Gastroesophageal sphincter (tissue), 4 donors: Measurements from ENCODE around the gene HOXC6. TPM values are rescaled to one million over a fixed set of nuclear protein-coding genes. Genes with fewer than 3 reads are reported as not detected.

ENCODE experiments used
- ATAC-seq: fragments of 150-250 bp; one replicate; pipeline ENCODE4 v1.9.1; 2016; ENCODE audit warnings: mild to moderate bottlenecking, moderate library complexity
- H3K27ac ChIP-seq, 4 donors: fragments of 200-600 bp; sonication (generic) in 3 of 4; 1 replicate in 3 of 4; 2 replicates in 1 of 4; pipeline ENCODE4 v1.5.1; 2016 to 2019
- H3K27me3 ChIP-seq: fragments of 200-600 bp; sonication (generic); one replicate; pipeline ENCODE4 v1.5.1; 2019
- H3K36me3 ChIP-seq, 2 donors: fragments of 200-600 bp; sonication (generic); one replicate each; pipeline ENCODE4 v1.5.1; 2019; ENCODE audit warnings: control low read depth in 1 of 2
- H3K4me1 ChIP-seq, 3 donors: fragments of 200-600 bp; sonication (generic); 1 replicate in 2 of 3; 2 replicates in 1 of 3; pipeline ENCODE4 v1.5.1; 2016 to 2019; ENCODE audit warnings: control low read depth in 2 of 3
- H3K4me3 ChIP-seq, 2 donors: fragments of 200-600 bp; sonication (generic); one replicate each; pipeline ENCODE4 v1.5.1; 2019; ENCODE audit warnings: mild to moderate bottlenecking in 1 of 2, moderate library complexity in 1 of 2
- H3K9me3 ChIP-seq, 3 donors: fragments of 200-600 bp; sonication (generic); one replicate each; pipeline ENCODE4 v1.5.1; 2017 to 2019; ENCODE audit warnings: control low read depth in 2 of 3
- EP300 ChIP-seq: sonication (generic); formaldehyde crosslinking; IDR thresholded peaks from one replicate; pipeline ENCODE4 v1.6.1; 2017; ENCODE audit warnings: antibody characterized with exemption, mild to moderate bottlenecking
- POLR2A ChIP-seq, 2 donors: fragments of 450-650 bp; IDR thresholded peaks; one replicate each; pipeline ENCODE4 v1.6.1; 2017; ENCODE audit warnings: antibody characterized with exemption in 2 of 2, mild to moderate bottlenecking in 2 of 2, moderate library complexity in 1 of 2
- POLR2AphosphoS5 ChIP-seq: sonication (generic); formaldehyde crosslinking; IDR thresholded peaks from one replicate; pipeline ENCODE4 v1.6.1; 2017; ENCODE audit warnings: antibody characterized with exemption
- WGBS, 2 donors: methylation state at CpG; one replicate each; pipeline ENCODE4 v1.1.5; 2018; ENCODE audit warnings: low coverage in 1 of 2; 5-methylcytosine and 5-hydroxymethylcytosine counted together
- total RNA-seq, 4 donors: library from RNA; depleted of rRNA; stranded (reverse); fragments of >200 nt; gene quantifications; one replicate each; pipeline ENCODE4 v1.1.0, GENCODE V29; 2016
- TF ChIP-seq, protein P1 (sequence below), 4 experiments: fragments of 200-600 bp in 2 of 4; fragments of 450-650 bp in 2 of 4; sonication (generic) in 1 of 4; IDR thresholded peaks; one replicate each; pipeline ENCODE4 v1.5.1; 2017 to 2019; ENCODE audit warnings: antibody characterized with exemption in 4 of 4, mild to moderate bottlenecking in 2 of 4, moderate library complexity in 2 of 4

The HOXC6 gene
- total RNA-seq, 4 donors from 2014 or later: 0.50 TPM; not detected in 3

DNA sequence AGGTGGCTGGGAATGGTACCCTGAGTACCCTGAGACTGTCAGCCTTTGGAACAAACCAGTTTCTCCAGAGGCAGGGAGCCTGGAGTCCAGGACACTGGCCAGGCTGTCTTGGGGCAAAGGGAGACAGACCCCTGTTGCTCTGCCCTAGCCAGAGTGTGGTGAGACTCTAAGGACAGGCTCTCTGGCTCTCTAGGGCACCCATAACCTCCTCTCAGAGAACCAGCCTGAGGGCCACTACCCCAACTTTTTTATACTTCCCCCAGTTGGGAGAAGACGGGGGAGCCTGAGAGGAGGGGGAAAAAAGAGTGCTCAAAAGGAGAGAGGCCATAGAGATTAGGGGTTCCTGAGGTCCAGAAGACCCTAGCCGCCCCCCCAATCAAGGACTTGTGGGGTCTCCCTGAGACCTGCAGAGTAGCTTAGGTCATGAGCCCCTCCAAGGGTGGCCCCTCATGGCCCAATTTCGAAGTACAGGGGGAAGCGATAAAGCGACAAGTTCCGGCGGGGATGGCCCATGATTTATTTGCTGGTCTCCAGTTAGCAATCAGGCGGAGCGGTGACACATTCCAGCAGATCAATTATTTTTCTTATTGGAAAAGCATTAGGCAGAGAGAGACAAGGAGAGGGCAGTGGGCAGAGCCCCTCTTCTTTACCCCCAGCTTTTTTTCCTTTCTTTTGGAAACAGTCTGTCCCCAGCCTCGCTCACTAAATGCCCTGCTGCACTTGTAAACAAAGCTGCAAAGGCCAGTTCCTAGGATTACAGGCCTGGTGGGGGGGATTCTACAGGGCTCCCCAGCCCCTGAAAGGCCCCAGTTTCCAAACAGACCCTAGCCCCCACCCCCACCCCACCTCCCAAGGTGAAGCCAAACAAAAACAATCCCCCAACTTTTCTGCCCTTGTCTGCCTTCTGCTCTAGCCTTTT, 17.9 kb upstream of the HOXC6 start:
- no peaks in the 10 kb centered on the region for H3K36me3 ChIP-seq
- no peak overlapping the region for H3K4me3 ChIP-seq
- H3K27ac ChIP-seq: no peak overlapping the region
- WGBS, 2 donors: 7 to 18% methylated on average over 3 to 7 of the region's 10 CpGs
- ATAC-seq: no peak
- H3K27me3 ChIP-seq: peaks cover 99% of the 10 kb centered on the region
- no peaks in the 10 kb centered on the region for H3K9me3 ChIP-seq
- peaks cover 0 to 38% (median 17%) of the 10 kb centered on the region in 3 donors for H3K4me1 ChIP-seq
- no peak for TF ChIP-seq POLR2A (IDR thresholded peaks at IDR 0.05)
- TF ChIP-seq, protein P1, sequence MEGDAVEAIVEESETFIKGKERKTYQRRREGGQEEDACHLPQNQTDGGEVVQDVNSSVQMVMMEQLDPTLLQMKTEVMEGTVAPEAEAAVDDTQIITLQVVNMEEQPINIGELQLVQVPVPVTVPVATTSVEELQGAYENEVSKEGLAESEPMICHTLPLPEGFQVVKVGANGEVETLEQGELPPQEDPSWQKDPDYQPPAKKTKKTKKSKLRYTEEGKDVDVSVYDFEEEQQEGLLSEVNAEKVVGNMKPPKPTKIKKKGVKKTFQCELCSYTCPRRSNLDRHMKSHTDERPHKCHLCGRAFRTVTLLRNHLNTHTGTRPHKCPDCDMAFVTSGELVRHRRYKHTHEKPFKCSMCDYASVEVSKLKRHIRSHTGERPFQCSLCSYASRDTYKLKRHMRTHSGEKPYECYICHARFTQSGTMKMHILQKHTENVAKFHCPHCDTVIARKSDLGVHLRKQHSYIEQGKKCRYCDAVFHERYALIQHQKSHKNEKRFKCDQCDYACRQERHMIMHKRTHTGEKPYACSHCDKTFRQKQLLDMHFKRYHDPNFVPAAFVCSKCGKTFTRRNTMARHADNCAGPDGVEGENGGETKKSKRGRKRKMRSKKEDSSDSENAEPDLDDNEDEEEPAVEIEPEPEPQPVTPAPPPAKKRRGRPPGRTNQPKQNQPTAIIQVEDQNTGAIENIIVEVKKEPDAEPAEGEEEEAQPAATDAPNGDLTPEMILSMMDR (IDR thresholded peaks at IDR 0.05): no peak
- no peak for TF ChIP-seq EP300
- TF ChIP-seq POLR2AphosphoS5: no peak

DNA sequence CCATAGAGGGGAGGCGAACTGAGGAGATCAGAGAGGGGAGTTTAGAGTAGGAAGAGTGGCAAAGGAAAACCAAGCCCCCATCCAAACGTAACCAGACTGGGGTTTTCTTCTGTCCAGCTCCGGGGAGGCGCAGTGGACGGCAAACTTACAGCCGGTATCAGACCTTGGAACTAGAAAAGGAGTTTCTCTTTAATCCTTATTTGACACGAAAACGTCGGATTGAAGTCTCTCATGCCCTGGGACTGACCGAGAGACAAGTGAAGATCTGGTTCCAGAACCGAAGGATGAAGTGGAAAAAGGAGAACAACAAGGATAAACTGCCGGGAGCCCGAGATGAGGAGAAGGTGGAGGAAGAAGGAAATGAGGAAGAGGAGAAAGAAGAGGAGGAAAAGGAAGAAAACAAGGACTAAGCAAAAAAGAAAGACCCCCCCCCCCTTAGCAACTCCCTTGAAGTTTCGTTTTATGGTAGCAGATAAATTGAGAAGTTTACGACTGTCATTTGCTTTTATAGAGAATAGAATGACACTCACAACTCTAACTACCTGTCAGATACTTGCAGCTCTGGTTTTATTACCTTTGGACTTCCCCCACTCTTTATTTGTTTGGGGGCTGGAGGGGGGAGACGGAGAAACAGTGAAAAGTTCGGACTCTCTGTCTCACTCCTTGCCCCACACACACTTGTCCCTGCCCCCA, 17.1 kb upstream of the HOXC6 start:
- no peaks in the 10 kb centered on the region for H3K9me3 ChIP-seq
- no peak for ATAC-seq
- H3K4me3 ChIP-seq: no peak overlapping the region
- 3 to 6% methylated on average over 14 to 16 of the region's 17 CpGs for WGBS, 2 donors
- peaks cover 0 to 31% (median 15%) of the 10 kb centered on the region in 3 donors for H3K4me1 ChIP-seq
- no peak for TF ChIP-seq POLR2A (IDR thresholded peaks at IDR 0.05)
- TF ChIP-seq POLR2AphosphoS5: no peak
- TF ChIP-seq, protein P1 (IDR thresholded peaks at IDR 0.05): no peak
- no peak for TF ChIP-seq EP300
- H3K27me3 ChIP-seq: peaks cover 99% of the 10 kb centered on the region
- no peak overlapping the region for H3K27ac ChIP-seq
- no peaks in the 10 kb centered on the region for H3K36me3 ChIP-seq

DNA sequence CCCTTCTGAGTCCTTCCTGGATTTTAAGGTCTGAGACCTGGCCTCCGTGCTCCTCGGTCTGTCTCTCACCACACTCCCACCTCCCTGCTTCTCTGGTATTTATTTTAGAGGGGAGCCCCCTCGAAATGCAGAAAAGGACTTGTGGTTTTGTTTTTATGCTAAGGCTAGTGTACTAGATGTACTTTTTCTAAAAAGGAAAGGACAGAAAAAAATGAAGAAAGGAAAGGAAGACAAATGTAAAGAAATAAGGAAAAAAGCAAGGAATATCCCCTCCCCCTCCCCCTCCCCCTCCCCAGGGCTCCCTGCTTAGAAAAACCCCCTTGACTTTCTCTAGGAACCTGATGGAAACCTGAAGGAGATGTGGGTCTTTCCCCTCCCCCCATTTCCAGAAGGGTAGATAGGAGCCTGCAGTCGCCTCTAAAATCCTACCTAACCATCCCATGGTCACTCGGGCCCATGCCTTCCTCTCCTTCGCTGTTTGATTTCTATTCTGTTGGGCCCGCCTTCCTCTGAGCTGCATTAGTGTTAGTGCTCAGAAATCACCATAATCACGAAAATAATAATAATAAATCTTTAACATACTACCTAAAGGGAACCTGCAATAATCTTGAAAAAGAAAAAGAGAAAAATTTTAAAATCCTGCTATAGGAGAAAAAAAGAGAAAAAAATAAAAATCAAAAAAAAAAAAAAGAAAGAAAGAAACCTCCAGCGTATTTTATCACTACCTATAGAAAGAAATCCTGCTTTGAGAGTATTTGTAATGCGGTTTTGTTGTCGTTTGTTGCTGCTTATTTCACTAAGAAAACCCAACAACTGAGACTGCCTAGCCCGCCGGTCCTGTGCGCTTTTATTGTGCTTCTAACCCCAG, 16.3 kb upstream of the HOXC6 start:
- TF ChIP-seq POLR2A (IDR thresholded peaks at IDR 0.05): no peak
- TF ChIP-seq, protein P1 (IDR thresholded peaks at IDR 0.05): no peak
- TF ChIP-seq POLR2AphosphoS5: no peak
- no peak for TF ChIP-seq EP300
- WGBS, 2 donors: 29 to 32% methylated on average over 9 to 11 of the region's 14 CpGs
- Histone ChIP-seq H3K4me1 (peaks cover 0 to 34% (median 14%) of the 10 kb centered on the region in 3 donors), H3K36me3 (no peaks in the 10 kb centered on the region), H3K27ac (no peak overlapping the region), H3K4me3 (no peak overlapping the region), H3K9me3 (no peaks in the 10 kb centered on the region), H3K27me3 (peaks cover 99% of the 10 kb centered on the region)
- no peak for ATAC-seq

DNA sequence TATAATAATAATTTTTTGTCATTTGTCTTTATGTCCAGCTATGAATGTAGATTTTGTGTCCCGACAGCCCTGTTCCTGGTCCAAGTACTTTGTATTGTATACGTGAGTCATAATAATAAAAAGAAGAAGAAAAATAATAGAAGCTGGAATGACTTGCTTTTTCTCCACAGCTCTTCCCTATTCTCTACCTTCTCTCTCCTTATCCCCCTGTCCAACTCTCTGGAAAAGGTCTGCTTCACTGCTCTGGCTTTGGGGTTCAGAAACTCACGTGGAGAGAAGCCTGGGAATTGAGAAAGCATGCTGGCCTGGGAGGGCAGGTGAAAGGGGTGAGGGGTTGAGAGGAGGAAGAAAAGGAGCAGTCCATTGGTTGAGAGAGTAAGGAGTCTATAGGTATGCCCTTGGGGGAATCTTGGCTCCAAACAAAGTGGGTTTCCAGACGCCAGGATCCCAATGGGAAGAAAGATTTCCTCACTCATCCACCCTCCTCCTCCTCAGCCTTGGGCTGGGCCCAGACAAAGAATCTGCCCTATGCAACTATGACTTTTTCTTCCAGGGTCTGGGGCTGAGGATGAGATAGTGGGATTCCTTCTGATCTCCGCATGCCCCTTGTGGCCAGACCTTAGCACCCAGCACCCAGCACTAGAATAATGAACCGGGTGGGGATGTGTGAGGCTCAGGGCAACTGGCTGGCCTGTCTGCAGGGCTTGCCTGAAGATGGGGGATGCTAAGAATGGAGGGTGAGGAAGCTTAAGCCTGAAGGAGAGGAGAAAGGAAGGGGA, 15.4 kb upstream of the HOXC6 start:
- Histone ChIP-seq H3K27ac (no peak overlapping the region), H3K4me3 (no peak overlapping the region), H3K9me3 (no peaks in the 10 kb centered on the region), H3K4me1 (peaks cover 0 to 43% (median 21%) of the 10 kb centered on the region in 3 donors), H3K36me3 (no peaks in the 10 kb centered on the region), H3K27me3 (peaks cover 99% of the 10 kb centered on the region)
- 23 to 36% methylated on average over 4 to 5 of the region's 6 CpGs for WGBS, 2 donors
- no peak for ATAC-seq
- TF ChIP-seq EP300 (no peak), POLR2AphosphoS5 (no peak), POLR2A (IDR thresholded peaks at IDR 0.05) (no peak)
- TF ChIP-seq, protein P1 (IDR thresholded peaks at IDR 0.05): no peak
